ENCODE measurements around the gene KRTAP13-4. TPM values are rescaled to one million over a fixed set of nuclear protein-coding genes. Genes with fewer than 3 reads are reported as not detected.
A peak's percentile ranks its signal among the peaks of the same experiment; 100 is the strongest.

The KRTAP13-4 gene
- total and polyA plus RNA-seq, 11 donors: not detected

GRCh38 chr21:30408782-30409494 is 21.1 kb upstream of the KRTAP13-4 start:
- H3K9me3 ChIP-seq: peaks cover 0 to 22% (median 0%) of the 10 kb centered on the region in 12 donors
- ATAC-seq: peak; percentile 58 to 96 (median 78)
- DNase-seq: peak; percentile 17 to 54 (median 34)
- WGBS, 4 donors: 23 to 36% (median 24%) methylated on average over 14 of the region's 14 CpGs
- H3K27ac ChIP-seq: no peak overlapping the region
- H3K27me3 ChIP-seq: no peaks in the 10 kb centered on the region
- H3K4me3 ChIP-seq: no peak overlapping the region
- TF ChIP-seq CTCF (IDR thresholded peaks at IDR 0.05) (peak in 6 of 12 donors; percentile 10 to 44 (median 35)), POLR2A (IDR thresholded peaks at IDR 0.05) (no peak)
- H3K4me1 ChIP-seq: no peaks in the 10 kb centered on the region
- H3K36me3 ChIP-seq: no peaks in the 10 kb centered on the region
- intact Hi-C loops (cut with DNase I): no loop called here

GRCh38 chr21:30415993-30416392 is 14.0 kb upstream of the KRTAP13-4 start:
- Histone ChIP-seq H3K9me3 (peaks cover 0 to 3% (median 0%) of the 10 kb centered on the region in 12 donors), H3K36me3 (no peaks in the 10 kb centered on the region), H3K27me3 (no peaks in the 10 kb centered on the region), H3K4me3 (no peak overlapping the region), H3K27ac (no peak overlapping the region), H3K4me1 (no peaks in the 10 kb centered on the region)
- no peak for TF ChIP-seq CTCF (IDR thresholded peaks at IDR 0.05)
- TF ChIP-seq POLR2A (IDR thresholded peaks at IDR 0.05): no peak
- ATAC-seq (no peak), DNase-seq (no peak)
- WGBS, 4 donors: 73 to 78% (median 76%) methylated on average over 5 of the region's 5 CpGs
- intact Hi-C loops (cut with DNase I): no loop called here

- no peak within 1 kb of the TSS for H3K27ac ChIP-seq
- TF ChIP-seq CTCF (IDR thresholded peaks at IDR 0.05) (no peak), POLR2A (IDR thresholded peaks at IDR 0.05) (no peak)
- H3K4me3 ChIP-seq: no peak within 1 kb of the TSS
- no peak for DNase-seq
- intact Hi-C loops (cut with DNase I): no loop called here
- H3K9me3 ChIP-seq: no peaks in the 10 kb centered on the region
- no peaks in the 10 kb centered on the region for H3K4me1 ChIP-seq
- no peaks in the 10 kb centered on the region for H3K27me3 ChIP-seq
- ATAC-seq: no peak
- 74 to 83% (median 79%) methylated on average over 5 of the region's 5 CpGs for WGBS, 4 donors
- no peaks in the 10 kb centered on the region for H3K36me3 ChIP-seq
Measured at GRCh38 chr21:30425826-30426225, 4.2 kb upstream of the KRTAP13-4 start, which contains the start of gene KRTAP13-3. Gene KRTAP13-3, minus strand, starts transcription at chr21:30425926. Its CDS starts 14 bp downstream, at chr21:30425912.

GRCh38 chr21:30426731-30427130 is 3.3 kb upstream of the KRTAP13-4 start:
- H3K4me3 ChIP-seq: no peak overlapping the region
- no peak for DNase-seq
- TF ChIP-seq CTCF (IDR thresholded peaks at IDR 0.05) (no peak), POLR2A (IDR thresholded peaks at IDR 0.05) (no peak)
- H3K27ac ChIP-seq: no peak overlapping the region
- no peaks in the 10 kb centered on the region for H3K9me3 ChIP-seq
- no peaks in the 10 kb centered on the region for H3K36me3 ChIP-seq
- no peaks in the 10 kb centered on the region for H3K27me3 ChIP-seq
- no peak for ATAC-seq
- intact Hi-C loops (cut with DNase I): no loop called here
- H3K4me1 ChIP-seq: no peaks in the 10 kb centered on the region
- WGBS, 4 donors: 51 to 58% (median 53%) methylated on average over 3 of the region's 3 CpGs

Data from heart left ventricle (tissue), 16 donors.